H1 (cell line): ENCODE measurements around the gene FOSL2. TPM values are rescaled to one million over a fixed set of nuclear protein-coding genes. Genes with fewer than 3 reads are reported as not detected.

Experiments
- CTCF ChIA-PET: fragments of 300-600 bp; sonication (Branson Sonifier 250); formaldehyde crosslinking; loops from one replicate; lab custom pipeline; 2021; ENCODE audit not compliant: partially characterized antibody; lab: Charles Lee
- POLR2A ChIA-PET: fragments of 300-600 bp; sonication (Branson Sonifier 250); formaldehyde crosslinking; loops from one replicate; lab custom pipeline; 2021; ENCODE audit warnings: inconsistent platforms; ENCODE audit not compliant: partially characterized antibody; lab: Charles Lee
- DNase-seq, 2 experiments: peaks; one replicate each; pipeline versions ENCODE4 v3.0.0 to v3.0.0-alpha.2; 2010 to 2022; ENCODE audit warnings: low spot score in 2 of 2, low read depth in 1 of 2, mixed read lengths in 1 of 2
- FAIRE-seq: peaks from 2 replicates; lab custom pipeline; 2011; peaks lifted over from hg19 to GRCh38; lab: Jason Lieb, UNC
- H2AFZ ChIP-seq: 2 replicates; pipeline ENCODE4 v1.8.1; 2012; ENCODE audit warnings: low read length, inconsistent platforms
- H2AK5ac ChIP-seq: 2 replicates; pipeline ENCODE4 v1.6.1; 2013; ENCODE audit warnings: low read depth, low read length
- H2BK120ac ChIP-seq: replicated peaks from 2 replicates; pipeline ENCODE3; 2013; ENCODE audit warnings: low read depth, low read length, inconsistent platforms
- H2BK12ac ChIP-seq: 2 replicates; pipeline ENCODE4 v1.6.1; 2013; ENCODE audit warnings: low read depth, low read length
- H2BK15ac ChIP-seq: 2 replicates; pipeline ENCODE4 v1.6.1; 2013; ENCODE audit warnings: low read length
- H2BK20ac ChIP-seq: 2 replicates; pipeline ENCODE4 v1.6.1; 2013; ENCODE audit warnings: low read length
- H2BK5ac ChIP-seq: 2 replicates; pipeline ENCODE4 v1.6.1; 2013; ENCODE audit warnings: low read depth, low read length
- H3K14ac ChIP-seq: 2 replicates; pipeline ENCODE4 v1.6.1; 2013; ENCODE audit warnings: inconsistent platforms; ENCODE audit not compliant: insufficient read length
- H3K18ac ChIP-seq: 2 replicates; pipeline ENCODE4 v1.6.1; 2013; ENCODE audit warnings: low read length; ENCODE audit errors: extremely low read depth
- H3K23ac ChIP-seq: 2 replicates; pipeline ENCODE4 v1.6.1; 2013; ENCODE audit warnings: inconsistent platforms; ENCODE audit not compliant: insufficient read length
- H3K23me2 ChIP-seq: 2 replicates; pipeline ENCODE4 v1.6.1; 2013; ENCODE audit warnings: low read depth, low read length
- H3K27ac ChIP-seq: 2 replicates; pipeline ENCODE4 v1.6.1; 2011; ENCODE audit warnings: low read depth, low read length, inconsistent platforms
- H3K27me3 ChIP-seq, 4 experiments: replicated peaks in 1 of 4; 1 replicate in 1 of 4; 2 replicates in 3 of 4; pipeline versions ENCODE4 v1.6.1 to v1.8.1; 2011 to 2013; ENCODE audit warnings: low read length in 3 of 4, mild to moderate bottlenecking in 3 of 4, inconsistent platforms in 2 of 4, mixed read lengths in 2 of 4, moderate library complexity in 1 of 4; ENCODE audit not compliant: control insufficient read depth in 3 of 4, insufficient read depth in 3 of 4; ENCODE audit errors: extremely low read depth in 1 of 4
- H3K36me3 ChIP-seq, 4 experiments: 2 replicates each; pipeline versions ENCODE4 v1.6.1 to v1.8.1; 2011 to 2013; ENCODE audit warnings: mild to moderate bottlenecking in 4 of 4, low read length in 3 of 4, moderate library complexity in 2 of 4, control low read depth in 1 of 4, inconsistent platforms in 1 of 4; ENCODE audit not compliant: insufficient read depth in 4 of 4, control insufficient read depth in 2 of 4
- H3K4ac ChIP-seq: replicated peaks from 2 replicates; pipeline ENCODE3; 2013; ENCODE audit warnings: low read length, low read depth, mixed read lengths, inconsistent platforms; ENCODE audit not compliant: insufficient read length
- H3K4me1 ChIP-seq, 4 experiments: replicated peaks in 1 of 4; 1 replicate in 1 of 4; 2 replicates in 3 of 4; pipeline versions ENCODE4 v1.6.1 to v1.8.1; 2011 to 2013; ENCODE audit warnings: low read length in 3 of 4, inconsistent platforms in 2 of 4, mixed read lengths in 1 of 4; ENCODE audit not compliant: insufficient read depth in 4 of 4, control insufficient read depth in 3 of 4
- H3K4me2 ChIP-seq, 2 experiments: 2 replicates each; pipeline versions ENCODE4 v1.6.1 to v1.8.1; 2011 to 2013; ENCODE audit warnings: low read depth in 2 of 2, low read length in 2 of 2, control low read depth in 1 of 2, inconsistent platforms in 1 of 2, mild to moderate bottlenecking in 1 of 2; ENCODE audit not compliant: insufficient read depth in 1 of 2
- H3K4me3 ChIP-seq, 4 experiments: fragments of 200-600, 300-600 bp in 1 of 4; sonication (generic), shearing (Covaris generic), sonication (Bioruptor Twin) in 1 of 4; 2 replicates each; pipeline versions ENCODE4 v1.5.1 to v1.8.1; 2011 to 2016; ENCODE audit warnings: low read length in 4 of 4, low read depth in 3 of 4, control low read depth in 2 of 4, inconsistent platforms in 2 of 4, mild to moderate bottlenecking in 2 of 4, mixed read lengths in 1 of 4, moderate library complexity in 1 of 4; ENCODE audit not compliant: insufficient read depth in 2 of 4; ENCODE audit errors: extremely low read depth in 1 of 4
- H3K56ac ChIP-seq: replicated peaks from 2 replicates; pipeline ENCODE3; 2013; ENCODE audit warnings: low read depth, mild to moderate bottlenecking, mixed read lengths, low read length, inconsistent platforms; ENCODE audit not compliant: insufficient read length
- H3K79me1 ChIP-seq: 2 replicates; pipeline ENCODE4 v1.6.1; 2013; ENCODE audit warnings: low read depth, low read length, control low read depth
- H3K79me2 ChIP-seq, 2 experiments: 2 replicates each; pipeline versions ENCODE4 v1.6.1 to v1.8.1; 2012 to 2013; ENCODE audit warnings: low read length in 2 of 2, mild to moderate bottlenecking in 2 of 2, inconsistent platforms in 1 of 2; ENCODE audit not compliant: insufficient read depth in 2 of 2, control insufficient read depth in 1 of 2
- H3K9ac ChIP-seq, 4 experiments: replicated peaks in 1 of 4; 1 replicate in 1 of 4; 2 replicates in 3 of 4; pipeline versions ENCODE4 v1.6.1 to v1.8.1; 2011 to 2013; ENCODE audit warnings: low read depth in 3 of 4, low read length in 3 of 4, control low read depth in 2 of 4, mild to moderate bottlenecking in 2 of 4, moderate library complexity in 2 of 4, inconsistent platforms in 1 of 4; ENCODE audit errors: extremely low read depth in 1 of 4
- H3K9me3 ChIP-seq, 2 experiments: 2 replicates each; pipeline versions ENCODE4 v1.6.1 to v1.8.1; 2012 to 2013; ENCODE audit warnings: mild to moderate bottlenecking in 2 of 2, moderate library complexity in 2 of 2, control low read depth in 1 of 2, inconsistent platforms in 1 of 2, low read depth in 1 of 2, low read length in 1 of 2, mixed read lengths in 1 of 2; ENCODE audit not compliant: insufficient read depth in 2 of 2
- H4K20me1 ChIP-seq, 2 experiments: replicated peaks in 1 of 2; 2 replicates each; pipeline versions ENCODE3 to v1.8.1; 2011 to 2013; ENCODE audit warnings: inconsistent platforms in 2 of 2, low read length in 2 of 2, mild to moderate bottlenecking in 1 of 2; ENCODE audit not compliant: insufficient read depth in 2 of 2, control insufficient read depth in 1 of 2
- H4K5ac ChIP-seq: 2 replicates; pipeline ENCODE4 v1.6.1; 2013; ENCODE audit warnings: low read length, low read depth, mixed read lengths, inconsistent platforms; ENCODE audit not compliant: insufficient read length
- H4K8ac ChIP-seq: 2 replicates; pipeline ENCODE4 v1.8.0; 2013; ENCODE audit warnings: mild to moderate bottlenecking, moderate library complexity, low read length, inconsistent platforms; ENCODE audit not compliant: insufficient read depth; ENCODE audit errors: extremely low read depth
- H4K91ac ChIP-seq: replicated peaks from 2 replicates; pipeline ENCODE3; 2013; ENCODE audit warnings: low read length, mixed read lengths, inconsistent platforms; ENCODE audit not compliant: insufficient read length
- MAFK ChIP-seq: IDR thresholded peaks from 2 replicates; pipeline ENCODE4 v1.6.1; 2012; ENCODE audit warnings: low read depth, mild to moderate bottlenecking, improper control_type of control experiment, low read length
- ZNF274 ChIP-seq: IDR thresholded peaks from 2 replicates; pipeline ENCODE4 v1.7.0; 2012; ENCODE audit warnings: low read length, borderline replicate concordance; ENCODE audit errors: extremely low read depth
- WGBS, 2 experiments: shearing (Covaris generic) in 1 of 2; methylation state at CpG; one replicate each; pipeline versions ENCODE4 v1.1.6 to v1.1.7; 2013 to 2015; ENCODE audit warnings: low lambda C conversion rate in 2 of 2, mixed read lengths in 2 of 2, inconsistent platforms in 1 of 2, low coverage in 1 of 2, missing lambda C conversion rate in 1 of 2; ENCODE audit not compliant: insufficient replicate concordance in 2 of 2, insufficient coverage in 1 of 2, insufficient read length in 1 of 2; ENCODE audit errors: extremely low coverage in 1 of 2, missing lambda C conversion rate in 1 of 2; 5-methylcytosine and 5-hydroxymethylcytosine counted together
- polyA plus RNA-seq, 7 experiments: library from polyadenylated mRNA; depleted of rRNA in 3 of 7; stranded (reverse) in 5 of 7; unstranded in 2 of 7; fragments of >200 nt in 5 of 7; fragments of 200-250 nt in 2 of 7; gene quantifications; 1 replicate in 5 of 7; 2 replicates in 1 of 7; 4 replicates in 1 of 7; pipeline versions ENCODE4 v1.2.1 to v1.2.3, GENCODE V29; 2011 to 2013; ENCODE audit warnings: missing spikeins in 2 of 7, mixed read lengths in 2 of 7
- total RNA-seq: library from RNA; stranded (reverse); fragmentation: NEBNext Ultra II Directional; extraction: Animal tissue kit (Norgen Biotek cat#: 25700); gene quantifications from 2 replicates; pipeline ENCODE4 v1.2.1, GENCODE V29; 2021
- TF ChIP-seq, protein P1 (sequence below): IDR thresholded peaks from 2 replicates; pipeline ENCODE4 v1.6.1; 2012; ENCODE audit warnings: inconsistent platforms

Gene FOSL2
- total and polyA plus RNA-seq, 2 of the 8 experiments (the other 6 are each of a cell fraction or from before 2014, with no cell fraction given): 1.5 to 4.5 TPM

GRCh38 chr2:28360718-28361293 is 31.9 kb upstream of the FOSL2 start:
- WGBS, 2 experiments: 90% methylated on average over 12 of the region's 12 CpGs; no CpG with 5 or more reads in 1 of the 2 experiments
- Histone ChIP-seq H2BK15ac (no peak overlapping the region), H2BK5ac (no peak overlapping the region), H3K4me1 (peaks cover 0 to 3% (median 0%) of the 10 kb centered on the region in 4 experiments; a peak in 1 of 7 replicates), H4K5ac (no peak overlapping the region), H3K27me3 (no peaks in the 10 kb centered on the region; a peak in 1 of 7 replicates), H2AFZ (no peak overlapping the region), H4K91ac (no peak overlapping the region), H3K56ac (no peak overlapping the region), H4K8ac (no peak overlapping the region), H3K36me3 (no peaks in the 10 kb centered on the region), H3K79me1 (no peaks in the 10 kb centered on the region), H3K4me3 (no peak overlapping the region), H3K23ac (no peak overlapping the region), H2BK20ac (no peak overlapping the region), H3K18ac (no peak overlapping the region), H3K9me3 (no peaks in the 10 kb centered on the region), H2AK5ac (no peak overlapping the region), H3K23me2 (no peaks in the 10 kb centered on the region), H3K14ac (no peak overlapping the region), H3K4me2 (no peak overlapping the region), H2BK120ac (no peak overlapping the region), H3K27ac (no peak overlapping the region), H2BK12ac (no peak overlapping the region), H3K79me2 (no peaks in the 10 kb centered on the region), H4K20me1 (no peaks in the 10 kb centered on the region), H3K4ac (no peak overlapping the region), H3K9ac (no peak overlapping the region)
- FAIRE-seq (no peak), DNase-seq (no peak)
- TF ChIP-seq MAFK (peak; percentile 13; the same call in 1 of the 2 replicates), ZNF274 (no peak)
- TF ChIP-seq, protein P1, sequence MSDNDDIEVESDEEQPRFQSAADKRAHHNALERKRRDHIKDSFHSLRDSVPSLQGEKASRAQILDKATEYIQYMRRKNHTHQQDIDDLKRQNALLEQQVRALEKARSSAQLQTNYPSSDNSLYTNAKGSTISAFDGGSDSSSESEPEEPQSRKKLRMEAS: 0 out of 2 replicates have a peak, but pooled peaks have one; percentile 22
- CTCF ChIA-PET: interaction anchor here (0.5 to 1.2 kb wide), 4 partner anchors 97 to 637 kb away, joined by 3 to 6 read pairs (median 3); no protein-coding TSS in a partner anchor
- POLR2A ChIA-PET: interaction anchor here (1.7 kb wide), 1 partner anchor 29 kb away, joined by 5 read pairs; no protein-coding TSS in a partner anchor
